Measurements from ENCODE around the gene FZD7.

FZD7 gene

DNA sequence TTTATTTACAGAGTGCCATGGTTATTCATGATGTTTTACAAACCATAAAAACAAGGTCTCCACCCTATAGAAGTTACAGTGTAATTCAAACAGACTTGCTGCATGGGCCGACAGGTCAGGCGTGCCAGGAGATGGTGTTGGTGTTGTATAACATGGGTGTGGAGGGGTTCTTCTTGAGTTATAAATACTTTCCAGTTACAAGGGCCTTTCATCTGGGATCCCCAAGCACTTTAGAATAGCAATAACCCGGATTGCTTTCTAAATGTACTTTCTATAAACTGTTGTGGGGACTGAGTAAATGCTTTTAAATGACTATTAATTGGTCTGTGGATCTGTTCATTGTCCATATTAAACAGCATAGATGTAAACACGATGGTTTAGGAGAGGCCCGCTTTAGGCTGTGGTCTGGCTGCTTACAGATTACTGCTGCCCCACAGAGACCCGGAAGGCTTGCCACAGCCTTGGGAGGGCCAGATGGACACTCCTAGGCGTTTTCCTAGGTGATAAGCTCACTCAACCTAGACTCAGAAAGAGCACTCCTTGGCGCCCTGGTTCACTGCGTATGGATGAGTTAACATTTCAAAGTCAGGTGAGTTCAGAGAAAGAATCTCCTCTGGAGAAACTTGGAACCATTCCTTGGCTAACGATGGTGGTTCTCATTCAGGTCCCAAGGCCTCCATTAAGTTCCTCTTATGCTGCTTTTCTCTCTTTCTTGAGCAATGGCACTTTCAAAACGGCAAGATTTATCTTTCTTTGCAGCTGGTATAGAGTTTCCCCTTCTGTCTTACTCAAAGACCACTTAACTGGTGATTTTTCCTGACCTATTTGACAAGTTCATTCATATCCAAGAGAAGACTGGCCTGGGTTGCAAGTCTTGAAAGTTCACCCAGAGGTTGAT lies 35.8 kb downstream of the FZD7 start:
- DNase-seq: no peak

DNA sequence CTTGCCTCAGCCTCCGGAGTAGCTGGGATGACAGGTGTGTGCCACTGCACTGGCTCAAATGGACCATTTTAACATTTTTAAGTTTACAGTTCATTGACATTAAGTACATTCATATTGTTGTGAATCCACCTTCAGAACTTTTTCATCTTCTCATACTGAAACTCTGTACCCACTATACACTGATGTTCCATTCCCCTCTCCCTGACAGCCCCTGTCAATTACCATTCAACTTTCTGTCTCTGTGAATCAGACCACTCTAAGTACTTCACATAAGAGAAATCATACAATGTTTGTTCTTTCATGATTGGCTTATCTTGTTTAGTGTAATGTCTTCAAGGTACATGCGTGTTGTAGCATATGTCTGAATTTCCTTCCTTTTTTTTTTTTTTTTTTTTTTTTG lies 37.5 kb downstream of the FZD7 start:
- no peak for DNase-seq

DNA sequence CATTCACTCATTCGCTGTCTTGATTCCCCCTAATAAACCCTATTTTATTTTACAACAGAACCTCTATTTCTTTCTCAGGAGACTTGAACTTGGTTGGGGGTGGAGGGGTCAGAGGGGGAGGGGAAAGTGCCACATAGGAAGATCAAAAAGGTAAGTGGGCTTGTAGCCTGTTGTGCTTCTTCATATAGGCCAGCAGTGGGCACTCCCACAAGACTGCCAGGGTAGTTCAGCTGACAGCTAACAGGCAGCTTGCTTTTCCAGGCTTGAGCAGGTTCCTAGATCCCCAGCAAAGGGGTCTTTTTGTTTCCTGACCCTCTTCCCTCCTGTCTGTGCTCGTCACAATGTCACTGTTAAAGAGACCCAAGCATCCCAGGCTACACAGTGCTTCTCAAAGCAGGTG lies 38.6 kb downstream of the FZD7 start:
- DNase-seq: no peak

DNA sequence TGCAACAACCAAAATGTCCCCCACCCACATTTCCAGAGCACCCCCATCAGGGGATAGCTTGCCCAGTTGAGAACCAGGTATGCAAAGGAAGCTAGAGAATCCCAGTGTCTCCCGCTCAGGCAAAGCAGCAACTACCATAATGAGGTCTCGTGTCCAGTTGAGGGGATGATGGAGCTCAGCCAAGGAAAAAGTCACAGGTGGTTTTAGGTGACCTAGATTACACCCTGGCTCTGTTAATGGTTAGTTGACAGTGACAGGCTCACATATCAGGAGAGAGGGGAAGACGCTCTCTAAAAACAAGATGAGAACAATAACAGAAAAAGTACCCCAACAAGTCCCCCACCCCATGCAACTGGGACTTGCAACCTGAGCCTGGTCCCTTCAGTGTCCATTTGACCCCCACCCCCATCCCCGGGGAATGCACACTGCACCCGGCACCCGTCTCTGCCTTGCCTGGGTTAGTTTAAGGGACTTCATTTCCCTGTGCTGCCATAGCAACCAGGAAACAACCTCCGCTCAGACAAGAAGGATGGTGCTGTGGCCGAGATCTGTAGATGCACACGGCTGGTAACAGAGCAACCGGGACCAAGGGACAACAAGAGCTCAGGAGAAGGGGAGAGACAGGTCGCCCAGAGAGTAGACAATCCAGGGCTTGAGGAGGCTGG lies 39.2 kb downstream of the FZD7 start, which contains the start of gene KIAA2012:
KIAA2012 (plus strand) TSS at position 519 of the 665 bp plus-strand sequence. CDS start 373 bp downstream, outside the sequence.
- DNase-seq: no peak

DNA sequence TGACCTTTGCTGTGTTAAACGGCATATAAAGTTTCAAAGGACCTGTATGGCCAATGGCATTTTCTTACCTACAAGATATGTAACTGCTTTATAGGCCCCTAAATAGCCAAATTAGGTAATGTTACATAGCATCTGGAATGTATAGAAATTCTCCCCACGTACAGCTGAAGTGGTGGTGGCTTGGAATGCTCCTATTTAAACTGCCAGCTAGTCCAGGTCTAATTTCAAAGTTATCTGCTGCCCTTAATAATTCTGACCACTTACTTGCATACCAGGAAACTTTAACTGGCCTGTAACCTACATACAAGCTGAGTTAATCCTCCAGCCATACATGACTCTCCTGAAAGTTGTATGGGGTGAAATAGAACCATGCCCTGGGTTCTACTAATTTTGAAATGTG lies 40.7 kb downstream of the FZD7 start:
- DNase-seq: no peak

DNA sequence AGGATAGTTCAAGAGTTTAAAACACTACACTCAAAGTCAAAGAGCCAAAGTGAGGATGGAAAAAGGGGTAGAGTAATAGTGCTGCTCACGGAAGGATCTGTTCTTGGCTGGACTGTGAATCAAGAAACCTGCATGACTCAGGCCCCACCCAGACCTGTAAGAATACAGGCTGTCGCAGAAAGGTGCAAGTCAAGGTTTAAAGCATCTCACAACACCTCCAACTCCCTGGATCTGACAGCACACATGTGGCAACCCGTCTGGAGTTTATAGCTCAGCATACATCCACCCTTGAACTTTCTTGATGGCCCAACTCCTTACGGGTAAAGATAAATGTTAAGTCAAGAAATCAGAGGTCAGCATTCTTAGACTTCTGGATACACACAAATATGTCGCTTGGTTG lies 45.7 kb downstream of the FZD7 start:
- no peak for DNase-seq

DNA sequence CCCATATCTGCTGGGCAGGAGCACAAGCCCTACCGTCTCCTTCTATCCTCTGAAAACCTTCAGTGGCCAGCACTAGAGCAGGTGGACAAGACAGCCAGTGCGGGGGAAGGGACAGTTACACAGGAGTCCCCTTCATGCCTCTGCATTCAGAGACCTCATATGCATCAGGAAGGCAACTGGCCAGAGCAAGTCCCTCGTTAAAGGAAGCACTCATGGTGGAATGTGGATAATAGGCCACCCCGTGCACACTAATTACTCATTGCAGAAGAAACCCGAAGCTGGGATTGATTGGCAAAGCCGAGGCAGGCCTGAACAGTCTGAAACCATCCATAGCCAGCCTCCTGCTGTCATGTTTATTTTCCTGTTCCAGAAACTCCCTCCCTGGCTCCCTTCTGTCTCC lies 50.6 kb downstream of the FZD7 start:
- DNase-seq: no peak
